DND-41 (cell line): ENCODE data around the gene IL20RB.

Experiments used
- ATAC-seq: fragments of 200-7000 bp; cut with Tn5 transposase; 3 replicates; pipeline ENCODE4 v1.9.1; 2021; ENCODE audit warnings: low read depth; ENCODE audit not compliant: insufficient read depth
- DNase-seq: peaks from one replicate; pipeline ENCODE4 v3.0.0-alpha.2; 2020
- H2AFZ ChIP-seq: 2 replicates; pipeline ENCODE4 v1.6.0; 2012; ENCODE audit warnings: low read depth, low read length
- H3K27ac ChIP-seq: 2 replicates; pipeline ENCODE4 v1.5.1; 2012; ENCODE audit warnings: low read length, inconsistent platforms
- H3K27me3 ChIP-seq: fragments of 200-600 bp; sonication (generic); 2 replicates; pipeline ENCODE4 v1.6.0; 2012; ENCODE audit warnings: low read length, mild to moderate bottlenecking, inconsistent platforms; ENCODE audit not compliant: insufficient read depth, poor library complexity
- H3K36me3 ChIP-seq: 2 replicates; pipeline ENCODE4 v1.5.1; 2012; ENCODE audit warnings: low read length, inconsistent platforms; ENCODE audit not compliant: insufficient read depth
- H3K4me1 ChIP-seq: 2 replicates; pipeline ENCODE4 v1.5.1; 2012; ENCODE audit warnings: mild to moderate bottlenecking, low read length; ENCODE audit not compliant: insufficient read depth
- H3K4me2 ChIP-seq: 2 replicates; pipeline ENCODE4 v1.6.0; 2012; ENCODE audit warnings: mild to moderate bottlenecking, moderate library complexity, low read length, inconsistent platforms; ENCODE audit not compliant: insufficient read depth
- H3K4me3 ChIP-seq, 2 experiments: fragments of 200-600 bp in 1 of 2; shearing (Covaris generic) in 1 of 2; 2 replicates each; pipeline ENCODE4 v1.5.1; 2012 to 2016; ENCODE audit warnings: inconsistent platforms in 2 of 2, low read length in 2 of 2, mild to moderate bottlenecking in 2 of 2, low read depth in 1 of 2, moderate library complexity in 1 of 2
- H3K79me2 ChIP-seq: 2 replicates; pipeline ENCODE4 v1.6.0; 2012; ENCODE audit warnings: low read length, inconsistent platforms; ENCODE audit not compliant: insufficient read depth
- H3K9ac ChIP-seq: 2 replicates; pipeline ENCODE4 v1.6.0; 2012; ENCODE audit warnings: low read depth, mild to moderate bottlenecking, inconsistent platforms, low read length, moderate library complexity
- H3K9me3 ChIP-seq: 2 replicates; pipeline ENCODE4 v1.5.1; 2012; ENCODE audit warnings: low read length, moderate library complexity, mild to moderate bottlenecking, inconsistent platforms; ENCODE audit not compliant: insufficient read depth, severe bottlenecking
- H4K20me1 ChIP-seq: 2 replicates; pipeline ENCODE4 v1.6.0; 2012; ENCODE audit warnings: low read length; ENCODE audit not compliant: insufficient read depth
- EZH2 ChIP-seq: IDR thresholded peaks from 3 replicates; pipeline ENCODE4 v1.6.1; 2012; ENCODE audit warnings: borderline replicate concordance, low read depth, mild to moderate bottlenecking, moderate library complexity, low read length, inconsistent platforms; ENCODE audit not compliant: severe bottlenecking
- TF ChIP-seq, protein P1 (sequence below): IDR thresholded peaks from 2 replicates; pipeline ENCODE4 v1.5.1; 2012; ENCODE audit warnings: borderline replicate concordance, low read length, moderate library complexity, mild to moderate bottlenecking; ENCODE audit not compliant: poor library complexity, severe bottlenecking; ENCODE audit errors: extremely low read depth

IL20RB gene

GRCh38 chr3:137008976-137009375, 51.2 kb downstream of the IL20RB start:
- Histone ChIP-seq H4K20me1 (no peaks in the 10 kb centered on the region), H3K9me3 (no peaks in the 10 kb centered on the region), H3K36me3 (no peaks in the 10 kb centered on the region), H3K9ac (no peak overlapping the region), H3K4me2 (no peak overlapping the region), H3K27me3 (no peaks in the 10 kb centered on the region), H2AFZ (no peak overlapping the region), H3K4me3 (no peak overlapping the region), H3K79me2 (no peaks in the 10 kb centered on the region), H3K27ac (no peak overlapping the region), H3K4me1 (peaks cover 8% of the 10 kb centered on the region)
- no peak for ATAC-seq
- DNase-seq: no peak
- TF ChIP-seq EZH2: no peak
- TF ChIP-seq, protein P1, sequence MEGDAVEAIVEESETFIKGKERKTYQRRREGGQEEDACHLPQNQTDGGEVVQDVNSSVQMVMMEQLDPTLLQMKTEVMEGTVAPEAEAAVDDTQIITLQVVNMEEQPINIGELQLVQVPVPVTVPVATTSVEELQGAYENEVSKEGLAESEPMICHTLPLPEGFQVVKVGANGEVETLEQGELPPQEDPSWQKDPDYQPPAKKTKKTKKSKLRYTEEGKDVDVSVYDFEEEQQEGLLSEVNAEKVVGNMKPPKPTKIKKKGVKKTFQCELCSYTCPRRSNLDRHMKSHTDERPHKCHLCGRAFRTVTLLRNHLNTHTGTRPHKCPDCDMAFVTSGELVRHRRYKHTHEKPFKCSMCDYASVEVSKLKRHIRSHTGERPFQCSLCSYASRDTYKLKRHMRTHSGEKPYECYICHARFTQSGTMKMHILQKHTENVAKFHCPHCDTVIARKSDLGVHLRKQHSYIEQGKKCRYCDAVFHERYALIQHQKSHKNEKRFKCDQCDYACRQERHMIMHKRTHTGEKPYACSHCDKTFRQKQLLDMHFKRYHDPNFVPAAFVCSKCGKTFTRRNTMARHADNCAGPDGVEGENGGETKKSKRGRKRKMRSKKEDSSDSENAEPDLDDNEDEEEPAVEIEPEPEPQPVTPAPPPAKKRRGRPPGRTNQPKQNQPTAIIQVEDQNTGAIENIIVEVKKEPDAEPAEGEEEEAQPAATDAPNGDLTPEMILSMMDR: no peak

DNA sequence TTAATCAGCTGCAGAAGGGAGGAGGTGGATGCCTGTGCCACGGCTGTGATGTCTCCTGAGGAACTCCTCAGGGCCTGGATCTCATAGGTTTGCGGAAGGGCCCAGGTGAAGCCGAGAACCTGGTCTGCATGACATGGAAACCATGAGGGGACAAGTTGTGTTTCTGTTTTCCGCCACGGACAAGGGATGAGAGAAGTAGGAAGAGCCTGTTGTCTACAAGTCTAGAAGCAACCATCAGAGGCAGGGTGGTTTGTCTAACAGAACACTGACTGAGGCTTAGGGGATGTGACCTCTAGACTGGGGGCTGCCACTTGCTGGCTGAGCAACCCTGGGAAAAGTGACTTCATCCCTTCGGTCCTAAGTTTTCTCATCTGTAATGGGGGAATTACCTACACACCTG, 52.4 kb downstream of the IL20RB start:
- Histone ChIP-seq H3K4me1 (peaks cover 13% of the 10 kb centered on the region), H3K36me3 (no peaks in the 10 kb centered on the region), H3K79me2 (no peaks in the 10 kb centered on the region), H3K27me3 (no peaks in the 10 kb centered on the region), H4K20me1 (no peaks in the 10 kb centered on the region), H3K27ac (no peak overlapping the region), H3K4me2 (no peak overlapping the region), H2AFZ (no peak overlapping the region), H3K9me3 (no peaks in the 10 kb centered on the region), H3K4me3 (no peak overlapping the region), H3K9ac (no peak overlapping the region)
- DNase-seq: no peak
- TF ChIP-seq, protein P1: no peak
- TF ChIP-seq EZH2: no peak
- no peak for ATAC-seq

- H3K27ac ChIP-seq: no peak overlapping the region
- ATAC-seq (no peak), DNase-seq (no peak)
- no peaks in the 10 kb centered on the region for H3K36me3 ChIP-seq
- H2AFZ ChIP-seq: no peak overlapping the region
- H3K27me3 ChIP-seq: no peaks in the 10 kb centered on the region
- H3K4me1 ChIP-seq: peaks cover 13% of the 10 kb centered on the region
- H4K20me1 ChIP-seq: no peaks in the 10 kb centered on the region
- H3K9me3 ChIP-seq: no peaks in the 10 kb centered on the region
- H3K4me2 ChIP-seq: no peak overlapping the region
- H3K4me3 ChIP-seq: no peak overlapping the region
- TF ChIP-seq, protein P1: no peak
- no peak for TF ChIP-seq EZH2
- no peak overlapping the region for H3K9ac ChIP-seq
- no peaks in the 10 kb centered on the region for H3K79me2 ChIP-seq
These were observed 53.4 kb downstream of the IL20RB start for GRCh38 chr3:137011153-137011552.

GRCh38 chr3:137012097-137012501, 54.3 kb downstream of the IL20RB start:
- H3K27ac ChIP-seq: no peak overlapping the region
- ATAC-seq (no peak), DNase-seq (no peak)
- no peak for TF ChIP-seq EZH2
- TF ChIP-seq, protein P1: no peak
- H3K36me3 ChIP-seq: no peaks in the 10 kb centered on the region
- no peak overlapping the region for H2AFZ ChIP-seq
- H3K9me3 ChIP-seq: no peaks in the 10 kb centered on the region
- no peak overlapping the region for H3K4me3 ChIP-seq
- H4K20me1 ChIP-seq: no peaks in the 10 kb centered on the region
- peaks cover 13% of the 10 kb centered on the region for H3K4me1 ChIP-seq
- H3K79me2 ChIP-seq: no peaks in the 10 kb centered on the region
- H3K9ac ChIP-seq: no peak overlapping the region
- H3K27me3 ChIP-seq: no peaks in the 10 kb centered on the region
- no peak overlapping the region for H3K4me2 ChIP-seq
